ENCODE measurements around the gene SEC16A.
"Not testable (repeated sequence)": the region's sequence is repeated elsewhere in the genome, so short reads cannot be mapped to it uniquely, and the experiment has no call there.

SEC16A gene

DNA sequence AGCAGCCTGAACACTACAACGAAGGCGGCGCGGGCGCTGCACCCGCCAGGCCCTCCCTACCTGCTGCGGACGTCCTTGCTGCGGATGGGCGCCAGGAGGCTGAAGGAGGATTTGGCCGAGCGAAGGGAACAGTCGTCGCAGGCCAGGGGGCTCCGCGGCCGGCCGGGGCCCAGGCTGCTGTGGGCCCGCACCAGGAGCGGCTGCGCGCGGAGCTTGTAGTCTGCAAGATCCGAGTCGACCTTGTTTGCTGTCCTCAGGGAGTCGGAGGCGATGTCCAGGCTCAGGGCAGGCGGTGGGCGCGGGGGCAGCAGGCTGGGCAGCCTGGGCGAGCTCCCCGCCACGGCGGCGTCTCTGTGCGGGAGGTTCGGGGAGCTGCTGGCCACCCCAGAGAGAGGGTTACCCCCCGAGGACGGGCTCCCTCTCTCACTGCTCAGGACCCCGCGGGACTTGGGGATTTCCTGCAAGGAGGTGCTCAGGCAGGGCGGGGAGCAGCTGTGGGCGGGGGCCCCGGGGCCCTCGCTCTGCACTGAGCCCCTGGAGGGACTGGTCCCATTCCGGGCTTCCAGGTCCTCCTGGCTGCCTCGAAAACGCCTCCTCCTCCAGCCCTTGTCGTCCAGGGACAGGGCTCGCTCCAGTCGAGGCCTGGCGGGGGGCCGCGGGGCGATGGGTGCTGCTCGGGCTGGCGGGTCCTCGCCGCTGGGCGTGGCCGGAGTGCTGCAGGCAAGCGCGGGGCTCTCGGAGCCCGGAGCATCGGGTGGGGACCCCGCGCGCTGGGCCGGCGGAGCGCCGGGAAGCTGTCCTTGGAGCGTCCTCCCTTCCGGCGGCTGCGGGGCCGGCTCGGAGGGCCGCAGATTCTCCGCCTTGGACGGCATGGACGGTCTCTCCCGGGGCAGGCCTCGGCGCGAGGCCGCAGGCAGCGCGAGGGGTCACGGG is 44.0 kb downstream of the SEC16A start:
- peak; percentile 6 for DNase-seq (ENCODE audit: low spot score)

DNA sequence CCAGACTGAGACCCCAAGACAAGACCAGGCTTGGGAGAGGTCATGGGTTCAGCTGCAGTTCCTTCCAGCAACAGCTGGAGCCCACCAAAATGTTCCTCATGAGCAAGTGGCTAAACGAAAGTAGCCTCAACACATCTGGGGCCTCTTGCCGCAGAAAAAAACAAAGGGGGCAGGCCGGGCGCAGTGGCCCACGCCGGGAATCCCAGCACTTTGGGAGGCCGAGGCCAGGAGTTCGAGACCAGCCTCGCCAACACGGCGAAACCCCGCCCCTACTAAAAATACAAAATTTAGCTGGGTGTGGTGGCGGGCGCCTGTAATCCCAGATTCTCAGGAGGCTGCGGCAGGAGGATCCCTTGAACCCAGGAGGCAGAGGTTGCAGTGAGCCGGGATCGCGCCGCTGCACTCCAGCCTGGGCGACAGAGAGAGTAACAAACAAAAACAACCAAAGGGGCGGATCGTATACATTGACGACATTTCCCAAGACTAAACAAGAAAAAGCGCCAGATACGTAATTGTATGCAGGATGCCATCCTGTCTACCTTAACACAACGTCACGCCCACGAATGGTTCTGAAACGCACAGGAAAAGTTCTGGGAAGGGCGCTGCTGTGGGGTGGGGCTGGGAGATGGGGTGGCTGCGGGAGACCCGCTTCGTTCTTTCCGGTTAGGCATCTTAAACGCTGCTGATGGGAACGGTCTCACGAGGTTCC is 44.8 kb downstream of the SEC16A start:
- DNase-seq (ENCODE audit: low spot score): peak; percentile 11

DNA sequence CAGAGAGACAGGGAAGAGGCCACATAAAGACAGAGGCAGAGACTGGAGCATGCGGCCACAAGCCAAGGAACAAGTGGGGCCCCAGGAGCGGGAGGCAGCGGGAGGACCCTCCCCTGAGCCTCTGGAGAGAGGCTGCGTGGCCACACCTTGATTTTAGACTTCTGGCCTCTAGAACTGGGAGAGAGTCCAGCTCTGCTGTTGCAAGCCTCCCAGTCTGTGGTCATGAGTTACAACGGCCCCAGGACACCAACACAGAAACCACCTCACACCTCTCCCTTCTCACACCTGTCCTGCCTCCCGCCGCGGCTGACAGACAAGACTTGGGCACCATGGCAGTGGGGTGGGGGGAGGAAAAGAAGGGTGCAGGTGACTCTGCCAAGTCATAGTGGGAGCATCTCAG is 45.4 kb downstream of the SEC16A start:
- DNase-seq (ENCODE audit: low spot score): no peak

DNA sequence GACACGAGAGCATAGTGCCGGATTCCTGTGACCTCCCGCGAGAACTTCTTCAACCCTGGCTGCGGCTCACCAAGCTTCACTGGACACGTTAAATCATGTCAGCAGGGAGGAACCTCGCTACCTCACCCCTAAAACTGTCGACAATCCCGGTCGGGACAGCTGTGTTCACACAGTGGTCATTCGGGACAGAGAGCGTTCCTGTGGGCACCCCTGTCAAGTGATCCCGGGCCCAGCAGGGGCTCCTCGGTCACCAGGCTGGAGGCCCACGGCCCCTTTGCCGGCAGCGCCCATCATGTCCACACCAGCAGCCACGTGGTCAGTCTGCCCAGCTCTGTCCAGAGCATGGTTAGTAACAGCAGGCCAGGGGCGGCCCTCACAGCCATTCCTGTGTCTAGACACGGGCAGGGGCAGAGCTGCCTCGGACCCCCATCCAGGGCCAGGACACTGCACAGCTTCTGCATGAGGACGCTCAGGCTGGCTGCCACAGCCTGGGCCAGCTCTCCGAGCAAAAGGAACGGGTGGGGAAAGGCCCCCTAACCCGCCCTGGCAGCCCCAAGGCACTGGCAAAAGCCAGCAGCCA is 46.7 kb downstream of the SEC16A start:
- no peak for DNase-seq (ENCODE audit: low spot score)

DNA sequence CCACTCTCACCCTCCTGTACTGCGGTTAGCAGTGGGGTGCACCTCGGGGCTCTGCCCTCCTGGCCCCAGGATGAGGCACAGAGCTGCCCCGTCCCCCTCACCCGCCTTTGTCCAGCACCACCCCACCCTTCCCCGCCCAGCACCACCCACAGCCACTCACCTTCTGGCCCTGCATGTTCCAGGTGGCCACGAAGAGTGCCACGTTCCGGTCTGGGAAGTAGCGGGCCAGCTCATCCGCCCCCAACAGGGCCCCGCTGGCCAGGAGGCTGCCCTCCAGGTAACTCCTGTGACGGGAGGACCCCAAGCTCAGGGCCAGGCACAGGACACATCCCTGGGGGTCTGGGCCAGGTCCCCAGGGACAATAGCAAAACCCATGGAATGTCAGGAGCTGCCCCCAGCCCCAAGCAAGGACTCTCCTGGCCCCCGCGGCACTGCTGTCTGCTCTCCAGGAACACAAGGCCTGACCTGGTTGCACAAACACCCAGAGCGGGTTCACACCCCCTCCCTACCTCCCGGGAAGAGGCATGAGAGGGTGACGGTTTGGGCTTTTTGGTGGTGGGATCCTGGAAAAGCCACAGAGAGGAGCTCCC is 48.2 kb downstream of the SEC16A start:
- DNase-seq (ENCODE audit: low spot score): no peak

DNA sequence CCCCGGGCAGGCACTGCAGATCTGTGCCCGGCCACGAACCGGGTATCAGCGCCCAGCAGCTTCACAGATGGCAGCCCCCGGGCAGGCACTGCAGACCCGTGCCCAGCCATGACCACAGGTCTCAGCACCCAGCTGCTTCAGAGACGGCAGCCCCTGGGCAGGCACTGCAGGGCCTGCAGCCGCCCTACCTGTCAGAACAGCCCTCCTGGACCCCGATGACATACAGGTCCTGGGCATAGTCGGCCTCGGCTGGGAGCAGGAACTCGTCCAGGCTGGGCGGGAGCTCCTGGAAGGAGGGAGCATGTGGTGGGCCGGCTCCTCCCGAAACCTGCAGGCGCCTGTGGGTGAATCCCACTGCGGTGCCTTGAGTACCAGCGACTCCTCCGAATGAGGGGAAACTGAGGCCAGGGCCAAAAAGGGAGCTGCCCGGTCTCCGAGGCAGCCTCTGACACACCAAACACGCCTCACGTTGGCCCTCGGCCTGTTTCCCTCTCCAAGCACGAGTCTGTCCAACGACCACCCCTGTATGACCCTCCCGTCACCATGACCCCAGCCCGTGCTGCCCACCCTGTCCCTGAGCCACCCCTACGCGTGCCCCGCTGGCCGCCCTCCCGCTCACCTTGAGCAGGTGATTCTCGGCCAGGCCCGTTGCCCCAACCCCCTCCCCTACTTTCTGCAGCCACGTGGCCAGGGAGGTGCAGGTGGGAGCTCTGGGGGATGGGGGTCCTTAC is 48.8 kb downstream of the SEC16A start:
- no peak for DNase-seq (ENCODE audit: low spot score)

DNA sequence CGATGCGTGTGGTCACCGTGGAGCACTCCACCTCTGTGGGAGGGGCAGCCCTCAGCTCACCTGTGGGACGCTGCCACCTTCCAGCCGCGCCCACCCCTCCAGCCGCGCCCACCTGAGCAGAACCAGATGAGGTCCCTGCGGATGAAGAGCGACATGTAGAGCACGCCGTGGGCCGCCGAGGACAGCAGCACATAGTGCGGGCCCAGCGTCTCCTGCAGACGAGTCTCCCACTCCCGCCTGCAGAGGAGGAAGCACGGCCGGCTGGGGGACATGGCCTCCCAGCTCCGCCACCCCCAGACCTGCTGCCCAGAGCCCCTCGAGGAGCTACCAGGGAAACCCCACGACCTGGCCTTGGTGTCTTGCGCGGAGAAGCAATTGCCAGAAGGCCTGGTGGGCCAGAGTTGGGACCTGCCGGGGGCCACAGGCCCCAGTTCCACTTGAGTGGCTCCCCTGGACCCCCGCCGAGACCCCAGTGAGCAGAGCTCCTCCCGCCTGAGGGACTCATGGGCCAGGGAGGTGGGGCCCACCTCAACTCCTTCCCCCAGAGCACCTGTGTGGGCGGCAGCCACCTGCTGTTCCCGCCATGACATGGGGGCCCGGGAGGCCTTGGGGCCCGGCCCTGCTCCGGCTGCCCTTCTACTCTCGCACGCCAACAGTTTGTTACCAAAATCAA is 49.7 kb downstream of the SEC16A start:
- DNase-seq (ENCODE audit: low spot score): no peak

DNA sequence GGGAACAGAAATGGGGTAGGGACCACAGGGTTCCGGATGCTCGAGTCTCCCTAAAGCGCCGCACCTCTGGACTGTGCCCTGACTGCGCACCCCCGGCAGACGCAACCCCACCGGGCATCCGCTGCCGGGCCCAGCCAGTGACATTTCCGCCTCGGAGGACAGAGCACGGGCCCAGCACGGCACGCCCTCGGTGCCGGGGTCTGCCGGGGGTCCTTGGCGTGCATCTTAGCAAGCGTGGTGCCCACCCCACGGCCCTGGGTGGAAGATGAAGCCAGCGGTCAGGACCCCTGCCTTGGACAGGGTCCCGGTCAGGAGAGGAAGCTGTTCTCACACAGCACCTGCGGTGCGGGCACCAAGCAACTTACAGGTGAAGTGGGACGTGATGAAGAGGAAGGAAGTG is 50.2 kb downstream of the SEC16A start:
- DNase-seq (ENCODE audit: low spot score): no peak

DNA sequence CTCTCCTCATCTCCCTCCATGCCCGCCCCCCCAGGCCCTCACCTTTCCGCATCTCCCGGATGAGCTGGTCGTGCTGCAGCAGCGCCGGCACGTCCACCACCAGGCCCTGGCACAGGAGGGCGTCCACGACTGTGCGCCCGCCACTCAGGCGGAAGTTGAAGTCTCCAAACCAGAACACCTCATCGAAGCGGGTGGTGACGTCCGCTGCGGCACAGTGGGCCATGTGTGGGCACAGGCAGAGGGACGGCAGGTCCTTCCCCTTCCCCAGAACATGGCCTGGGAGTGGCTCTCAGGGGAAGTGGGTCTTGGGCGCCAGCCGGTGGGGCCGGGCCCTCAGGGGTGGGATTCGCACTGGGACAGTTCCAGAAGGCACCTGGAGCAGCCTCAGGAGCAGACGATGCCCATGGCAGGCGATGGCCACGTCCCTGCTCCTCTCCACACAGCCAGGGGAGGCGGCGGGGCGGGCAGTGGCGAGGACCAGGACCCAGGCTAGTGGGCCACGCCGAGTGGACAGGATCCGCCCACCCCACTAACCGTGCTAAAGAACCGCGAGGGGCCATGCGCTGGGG is 51.0 kb downstream of the SEC16A start:
- no peak for DNase-seq (ENCODE audit: low spot score)

DNA sequence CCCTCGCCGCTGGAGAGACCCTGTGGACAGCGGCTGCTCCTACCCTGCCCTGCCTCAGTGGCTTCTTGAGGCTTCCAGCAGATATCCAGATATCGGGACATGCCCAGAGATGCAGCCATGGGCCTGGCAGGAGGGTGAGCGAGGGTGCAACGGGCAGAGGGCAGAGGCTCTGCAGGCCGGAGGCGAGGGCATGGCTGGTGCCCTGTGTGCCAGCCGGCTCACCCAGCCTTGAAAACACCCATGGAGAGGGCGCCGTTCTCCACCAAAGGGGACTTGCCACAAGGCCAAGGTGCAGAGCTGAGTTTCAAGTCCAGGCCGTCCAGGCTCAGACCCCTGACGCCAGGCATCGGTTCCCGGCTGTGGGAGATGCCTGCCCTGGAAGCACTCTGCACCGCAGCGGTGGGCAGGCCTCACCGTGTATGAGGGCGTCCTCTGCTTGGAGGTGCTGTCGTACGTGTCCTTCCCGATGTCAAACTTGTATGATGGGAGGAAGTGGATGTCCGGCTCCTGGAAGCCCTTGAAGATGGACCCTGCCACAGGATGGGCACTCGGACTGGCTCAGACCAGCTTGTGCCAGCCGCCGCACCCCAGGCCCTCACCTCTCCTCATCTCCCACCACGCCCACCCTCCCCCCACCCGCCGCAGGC is 52.1 kb downstream of the SEC16A start:
- DNase-seq (ENCODE audit: low spot score): no peak

DNA sequence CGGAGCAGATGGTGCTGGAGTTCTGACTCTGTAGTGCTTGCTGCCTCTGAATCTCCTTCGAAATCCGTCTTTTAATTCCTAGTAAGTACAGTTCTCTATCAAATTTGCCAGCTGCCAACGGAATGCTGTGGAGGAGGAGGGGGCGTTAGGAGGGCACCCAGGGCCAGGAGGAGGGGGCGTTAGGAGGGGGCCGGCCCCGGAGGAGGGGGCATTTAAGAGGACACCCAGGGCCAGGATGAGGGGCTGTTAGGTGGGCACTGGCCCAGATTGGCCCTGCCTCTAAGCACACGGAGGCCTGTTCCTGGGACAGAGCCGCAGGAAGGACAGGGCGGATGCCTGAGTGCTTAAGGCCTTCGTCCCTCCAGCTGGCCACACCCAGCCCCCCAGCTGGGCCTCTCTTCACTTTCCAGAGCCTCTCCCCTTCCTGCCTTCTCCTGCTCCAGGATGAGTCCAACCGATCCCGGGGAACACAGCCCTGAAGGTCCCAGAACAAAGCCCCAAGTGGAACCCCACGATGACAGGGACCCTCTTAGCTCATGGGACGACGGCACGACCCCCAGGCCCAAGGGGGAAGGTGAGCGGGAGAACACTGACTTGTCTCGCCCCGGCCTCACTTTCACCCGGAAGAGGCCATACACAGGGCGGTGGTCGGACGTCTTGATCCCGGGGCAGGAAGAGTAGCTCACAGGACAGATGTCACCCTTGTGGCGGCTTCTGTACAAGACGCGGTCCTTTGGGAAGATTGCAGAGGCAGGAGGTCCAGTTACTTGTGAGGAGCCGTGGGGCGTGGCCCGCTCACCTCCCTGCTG is 53.0 kb downstream of the SEC16A start:
- no peak for DNase-seq (ENCODE audit: low spot score)

DNA sequence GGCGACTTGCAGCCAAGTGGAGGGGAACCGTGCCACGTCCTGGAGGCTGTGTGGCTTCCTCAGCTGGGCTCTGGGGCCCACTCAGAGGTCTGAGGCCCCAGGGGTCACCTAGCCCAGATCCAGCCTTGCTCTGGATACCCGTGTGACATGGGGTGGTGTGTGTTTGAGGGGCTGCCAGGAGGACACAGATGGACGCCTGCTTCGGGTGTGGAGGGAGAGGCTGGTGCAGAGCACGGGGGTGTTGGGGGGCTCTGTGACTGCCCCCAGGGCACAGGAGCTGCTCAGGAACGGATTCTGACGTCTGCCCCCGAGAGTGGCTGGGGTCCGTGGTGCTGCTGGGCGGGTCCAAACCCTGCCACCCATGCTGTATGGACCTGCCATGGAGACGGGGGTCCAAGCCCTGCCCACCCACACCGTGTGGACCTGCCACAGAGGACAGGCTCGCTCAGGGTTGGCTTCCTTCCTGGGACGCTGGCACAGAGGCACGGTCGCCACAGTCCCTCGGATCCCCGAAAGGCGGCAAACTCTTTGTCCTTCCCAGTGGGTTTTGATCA is 53.7 kb downstream of the SEC16A start:
- no peak for DNase-seq (ENCODE audit: low spot score)

DNA sequence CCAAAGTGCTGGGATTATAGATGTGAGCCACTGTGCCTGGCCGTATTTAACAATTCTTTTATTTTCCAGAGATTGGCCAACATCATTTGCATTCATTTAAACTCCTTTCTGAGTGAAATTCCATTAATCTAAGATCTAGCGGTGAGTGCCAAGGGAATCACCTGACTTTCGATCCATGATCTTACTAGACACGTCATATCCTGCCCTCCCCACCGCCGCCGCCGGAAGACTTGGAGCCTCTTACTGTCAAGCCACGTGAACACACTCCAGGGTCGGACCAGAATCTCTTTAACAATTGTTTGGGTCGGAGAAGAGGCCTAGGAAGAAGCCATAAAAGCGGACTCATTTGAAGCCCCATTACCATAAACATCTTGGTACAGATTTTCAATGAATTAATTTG is 56.1 kb downstream of the SEC16A start:
- DNase-seq (ENCODE audit: low spot score): peak; percentile 88

DNA sequence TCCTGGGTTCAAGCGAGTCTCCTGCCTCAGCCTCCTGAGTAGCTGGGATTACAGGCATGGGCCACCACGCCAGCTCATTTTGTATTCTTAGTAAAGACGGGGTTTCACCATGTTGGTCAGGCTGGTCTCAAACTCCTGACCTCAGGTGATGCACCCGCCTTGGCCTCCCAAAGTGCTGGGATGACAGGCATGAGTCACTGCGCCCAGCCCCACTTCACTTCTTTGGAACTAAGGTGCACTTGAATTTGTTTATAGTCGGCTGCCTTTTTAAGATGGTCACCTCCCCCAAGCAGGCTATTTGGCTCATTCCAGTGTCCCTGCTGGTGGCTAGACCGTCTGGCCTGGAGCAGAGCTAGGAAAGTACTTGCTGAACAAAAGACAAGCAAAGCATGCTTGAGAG is 57.5 kb downstream of the SEC16A start:
- not testable (repeated sequence) for DNase-seq (ENCODE audit: low spot score)

DNA sequence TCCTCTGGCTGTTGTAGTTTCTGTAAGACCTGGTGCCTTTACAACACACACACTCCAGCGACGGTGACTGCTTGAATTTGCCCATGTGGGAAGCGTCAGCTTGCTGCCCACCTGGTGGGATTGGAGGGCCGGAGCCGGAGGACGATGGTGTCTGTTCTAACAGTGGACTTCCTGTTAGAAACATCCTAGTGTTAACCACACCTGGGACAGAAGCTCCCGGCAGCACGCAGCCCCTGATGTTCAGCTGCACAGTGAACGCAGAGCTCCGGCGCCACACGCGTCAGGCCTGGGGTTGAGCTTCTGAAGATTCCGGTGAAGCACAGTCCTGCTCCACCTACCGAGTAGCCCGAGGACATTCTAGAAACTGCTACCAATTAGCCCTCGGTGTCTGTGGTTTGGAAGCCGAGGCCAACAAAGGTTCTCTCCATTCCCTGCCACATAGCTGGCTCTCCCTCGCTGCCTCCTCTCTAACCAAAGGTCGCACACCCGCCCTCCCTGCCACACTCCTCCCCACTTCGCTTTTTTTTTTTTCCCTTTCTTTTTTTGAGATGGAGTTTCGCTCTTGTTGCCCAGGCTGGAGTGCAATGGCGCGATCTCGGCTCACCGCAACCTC is 58.0 kb downstream of the SEC16A start:
- no peak for DNase-seq (ENCODE audit: low spot score)

DNA sequence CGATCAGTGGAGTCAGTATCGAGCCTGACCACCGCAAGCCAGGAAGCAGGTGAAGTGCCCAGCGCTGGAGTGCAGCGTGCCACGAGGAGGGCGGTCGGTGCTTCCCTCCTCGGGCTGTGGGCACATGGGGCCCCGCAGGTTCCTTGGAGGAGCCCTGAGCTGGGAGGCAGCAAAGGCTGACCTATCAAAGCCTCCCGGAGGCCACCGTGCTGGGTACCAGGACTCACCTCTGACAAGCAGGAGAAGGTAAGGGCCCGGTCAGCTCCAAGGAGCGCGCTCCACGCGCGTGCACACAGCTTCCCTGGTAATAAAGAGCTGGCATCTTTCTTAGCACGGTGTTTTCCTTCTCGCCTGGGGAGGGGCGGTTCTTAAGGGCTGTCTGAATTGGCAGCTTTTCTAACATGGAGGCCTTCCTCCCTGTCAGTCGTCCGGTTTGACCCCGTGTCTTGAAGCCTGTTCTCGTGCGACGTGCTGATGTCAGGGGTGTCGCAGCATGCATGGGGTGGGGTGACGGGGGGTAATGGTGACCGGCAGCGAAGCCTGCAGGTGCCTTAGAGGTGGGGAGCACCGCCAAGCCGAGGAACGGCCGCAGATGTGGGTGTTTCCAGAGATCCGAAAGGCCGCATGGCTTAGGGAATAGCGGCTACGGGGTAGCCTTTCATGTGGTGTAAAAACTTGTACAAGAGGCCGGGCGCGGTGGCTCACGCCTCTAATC is 59.3 kb downstream of the SEC16A start:
- no peak for DNase-seq (ENCODE audit: low spot score)

DNA sequence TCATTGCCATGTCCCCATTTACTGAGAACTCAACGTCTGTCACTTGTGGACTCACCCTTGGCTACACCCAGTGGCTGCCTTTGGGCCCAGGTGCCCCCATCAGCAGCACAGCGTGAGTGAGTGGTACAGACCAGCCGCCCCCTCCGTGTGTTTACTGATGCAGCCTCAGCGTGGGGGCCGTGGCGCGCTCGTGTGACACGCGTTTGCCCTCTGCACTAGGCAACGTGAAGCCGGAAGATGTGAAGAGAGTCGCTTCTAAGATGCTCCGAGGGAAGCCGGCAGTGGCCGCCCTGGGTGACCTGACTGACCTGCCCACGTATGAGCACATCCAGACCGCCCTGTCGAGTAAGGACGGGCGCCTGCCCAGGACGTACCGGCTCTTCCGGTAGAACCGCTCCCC is 60.0 kb downstream of the SEC16A start:
- DNase-seq (ENCODE audit: low spot score): no peak

DNA sequence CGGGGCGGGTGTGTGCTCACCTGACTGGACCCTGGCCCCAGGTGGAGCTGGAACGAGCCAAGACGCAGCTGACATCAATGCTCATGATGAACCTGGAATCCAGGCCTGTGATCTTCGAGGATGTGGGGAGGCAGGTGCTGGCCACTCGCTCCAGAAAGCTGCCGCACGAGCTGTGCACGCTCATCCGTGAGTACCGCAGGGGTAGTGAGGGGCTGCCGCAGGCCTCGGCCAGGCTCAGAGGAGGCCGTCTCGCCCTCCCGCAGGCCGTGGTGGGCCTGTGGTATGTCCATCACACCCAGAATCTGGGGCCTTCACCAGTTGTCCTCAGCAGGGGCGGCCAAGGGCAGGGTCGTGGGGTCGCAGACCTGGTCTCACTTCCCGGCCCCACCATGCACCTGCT is 61.0 kb downstream of the SEC16A start:
- no peak for DNase-seq (ENCODE audit: low spot score)

Data from COLO829 (cell line).